Effector memory CD4-positive, alpha-beta T cell (primary cell): Measurements from ENCODE around the gene ATP12A.

Source experiments
- DNase-seq, 3 donors: peaks; one replicate each; pipeline ENCODE4 v3.0.0-alpha.2; 2020
- H3K27ac ChIP-seq: 2 replicates; pipeline ENCODE4 v1.7.0; 2013; ENCODE audit warnings: mild to moderate bottlenecking, low read length, moderate library complexity; ENCODE audit not compliant: insufficient read depth, poor library complexity, severe bottlenecking
- H3K27me3 ChIP-seq: replicated peaks from 2 replicates; pipeline ENCODE4 v1.7.0; 2013; ENCODE audit warnings: mild to moderate bottlenecking, low read length; ENCODE audit not compliant: insufficient read depth, control insufficient read depth, poor library complexity, severe bottlenecking
- H3K36me3 ChIP-seq: 2 replicates; pipeline ENCODE4 v1.7.0; 2013; ENCODE audit warnings: mild to moderate bottlenecking, low read length, moderate library complexity; ENCODE audit not compliant: control insufficient read depth, insufficient read depth
- H3K4me1 ChIP-seq: 2 replicates; pipeline ENCODE4 v1.7.0; 2013; ENCODE audit warnings: low read length, mild to moderate bottlenecking; ENCODE audit not compliant: control insufficient read depth, insufficient read depth, poor library complexity, severe bottlenecking
- H3K4me3 ChIP-seq: 2 replicates; pipeline ENCODE4 v1.7.0; 2013; ENCODE audit warnings: low read length, low read depth, mild to moderate bottlenecking; ENCODE audit not compliant: insufficient read depth, poor library complexity, severe bottlenecking
- H3K9me3 ChIP-seq: 2 replicates; pipeline ENCODE4 v1.7.0; 2013; ENCODE audit warnings: mild to moderate bottlenecking, low read length, moderate library complexity; ENCODE audit not compliant: control insufficient read depth

The ATP12A gene

GRCh38 chr13:24648983-24649687 is 31.1 kb upstream of the ATP12A start:
- H3K27me3 ChIP-seq: no peaks in the 10 kb centered on the region
- H3K4me1 ChIP-seq: no peaks in the 10 kb centered on the region
- no peak for DNase-seq
- no peak overlapping the region for H3K27ac ChIP-seq
- H3K36me3 ChIP-seq: no peaks in the 10 kb centered on the region
- no peak overlapping the region for H3K4me3 ChIP-seq
- no peaks in the 10 kb centered on the region for H3K9me3 ChIP-seq

- H3K27me3 ChIP-seq: no peaks in the 10 kb centered on the region
- H3K4me1 ChIP-seq: no peaks in the 10 kb centered on the region
- no peaks in the 10 kb centered on the region for H3K9me3 ChIP-seq
- no peak overlapping the region for H3K27ac ChIP-seq
- no peak for DNase-seq
- no peak overlapping the region for H3K4me3 ChIP-seq
- no peaks in the 10 kb centered on the region for H3K36me3 ChIP-seq
These were observed 30.5 kb upstream of the ATP12A start for GRCh38 chr13:24649688-24650043.

- Histone ChIP-seq H3K4me1 (no peaks in the 10 kb centered on the region), H3K4me3 (no peak overlapping the region), H3K9me3 (no peaks in the 10 kb centered on the region), H3K36me3 (no peaks in the 10 kb centered on the region), H3K27me3 (no peaks in the 10 kb centered on the region), H3K27ac (no peak overlapping the region)
- no peak for DNase-seq
These were observed 30.0 kb upstream of the ATP12A start for GRCh38 chr13:24650161-24650560.

GRCh38 chr13:24651718-24652345 is 28.4 kb upstream of the ATP12A start:
- no peaks in the 10 kb centered on the region for H3K4me1 ChIP-seq
- no peaks in the 10 kb centered on the region for H3K36me3 ChIP-seq
- H3K4me3 ChIP-seq: no peak overlapping the region
- DNase-seq: no peak
- H3K27ac ChIP-seq: no peak overlapping the region
- H3K9me3 ChIP-seq: no peaks in the 10 kb centered on the region
- H3K27me3 ChIP-seq: no peaks in the 10 kb centered on the region

GRCh38 chr13:24652359-24652758 is 27.8 kb upstream of the ATP12A start:
- Histone ChIP-seq H3K27ac (no peak overlapping the region), H3K9me3 (no peaks in the 10 kb centered on the region), H3K4me3 (no peak overlapping the region), H3K36me3 (no peaks in the 10 kb centered on the region), H3K4me1 (no peaks in the 10 kb centered on the region), H3K27me3 (no peaks in the 10 kb centered on the region)
- DNase-seq: no peak

GRCh38 chr13:24654741-24655140 is 25.5 kb upstream of the ATP12A start:
- Histone ChIP-seq H3K4me1 (no peaks in the 10 kb centered on the region), H3K4me3 (no peak overlapping the region), H3K27ac (no peak overlapping the region), H3K9me3 (no peaks in the 10 kb centered on the region), H3K36me3 (no peaks in the 10 kb centered on the region), H3K27me3 (no peaks in the 10 kb centered on the region)
- no peak for DNase-seq

- Histone ChIP-seq H3K4me1 (no peaks in the 10 kb centered on the region), H3K27ac (no peak overlapping the region), H3K27me3 (no peaks in the 10 kb centered on the region), H3K9me3 (no peaks in the 10 kb centered on the region), H3K4me3 (no peak overlapping the region), H3K36me3 (no peaks in the 10 kb centered on the region)
- DNase-seq: no peak
These were observed 21.0 kb upstream of the ATP12A start for GRCh38 chr13:24659239-24659638.

- H3K36me3 ChIP-seq: no peaks in the 10 kb centered on the region
- no peak overlapping the region for H3K4me3 ChIP-seq
- H3K27ac ChIP-seq: no peak overlapping the region
- no peaks in the 10 kb centered on the region for H3K27me3 ChIP-seq
- H3K9me3 ChIP-seq: no peaks in the 10 kb centered on the region
- no peaks in the 10 kb centered on the region for H3K4me1 ChIP-seq
- DNase-seq: no peak
These were observed 20.0 kb upstream of the ATP12A start for GRCh38 chr13:24660023-24660741.

- H3K4me3 ChIP-seq: no peak overlapping the region
- H3K4me1 ChIP-seq: no peaks in the 10 kb centered on the region
- DNase-seq: no peak
- no peaks in the 10 kb centered on the region for H3K36me3 ChIP-seq
- no peak overlapping the region for H3K27ac ChIP-seq
- H3K27me3 ChIP-seq: no peaks in the 10 kb centered on the region
- no peaks in the 10 kb centered on the region for H3K9me3 ChIP-seq
These were observed 18.5 kb upstream of the ATP12A start for GRCh38 chr13:24661713-24662112.
